HepG2 (cell line): ENCODE data around the gene FXYD1. TPM values are rescaled to one million over a fixed set of nuclear protein-coding genes. Genes with fewer than 3 reads are reported as not detected.
A peak's percentile ranks its signal among the peaks of the same experiment; 100 is the strongest.
"Not testable (repeated sequence)": the region's sequence is repeated elsewhere in the genome, so short reads cannot be mapped to it uniquely, and the experiment has no call there.

Experiments used
- AKAP8 ChIP-seq: sonication (generic); formaldehyde crosslinking; IDR thresholded peaks from 2 replicates; pipeline ENCODE4 v1.5.1; 2020; ENCODE audit warnings: mild to moderate bottlenecking, missing genetic modification reagents
- CREM ChIP-seq, 2 experiments: sonication (generic) in 1 of 2; formaldehyde crosslinking in 1 of 2; IDR thresholded peaks; 2 replicates each; pipeline versions ENCODE4 v1.4.0 to v1.6.1; 2016 to 2020; ENCODE audit warnings: antibody characterized with exemption in 1 of 2, mild to moderate bottlenecking in 1 of 2, missing genetic modification reagents in 1 of 2
- ELF3 ChIP-seq: IDR thresholded peaks from 2 replicates; pipeline ENCODE4 v1.6.1; 2016; ENCODE audit warnings: missing genetic modification reagents, missing compliant biosample characterization
- ESRRA ChIP-seq: sonication (generic); formaldehyde crosslinking; IDR thresholded peaks from 2 replicates; pipeline ENCODE4 v1.5.1; 2020; ENCODE audit warnings: mild to moderate bottlenecking, low read depth, missing genetic modification reagents
- KLF12 ChIP-seq: sonication (generic); formaldehyde crosslinking; IDR thresholded peaks from 2 replicates; pipeline ENCODE4 v1.4.0; 2020; ENCODE audit warnings: missing genetic modification reagents, borderline replicate concordance
- NR2F6 ChIP-seq, 2 experiments: IDR thresholded peaks; 2 replicates each; pipeline ENCODE4 v1.6.1; 2016; ENCODE audit warnings: antibody characterized with exemption in 1 of 2, mild to moderate bottlenecking in 1 of 2
- PPARG ChIP-seq: conservative IDR thresholded peaks from 2 replicates; pipeline ENCODE4 v1.6.1; 2016; ENCODE audit warnings: missing biosample characterization, missing genetic modification reagents
- RBFOX2 ChIP-seq: fragments of 200-400 bp; formaldehyde crosslinking; IDR thresholded peaks from 2 replicates; pipeline ENCODE4 v1.6.1; 2017; ENCODE audit warnings: low read depth, mild to moderate bottlenecking, low read length
- SAP130 ChIP-seq: IDR thresholded peaks from 2 replicates; pipeline ENCODE4 v1.6.1; 2016; ENCODE audit warnings: low read depth
- SOX6 ChIP-seq, 2 experiments: fragments of 450-650 bp in 1 of 2; sonication (generic) in 1 of 2; formaldehyde crosslinking in 1 of 2; IDR thresholded peaks; 2 replicates each; pipeline versions ENCODE4 v1.4.0 to v1.6.1; 2017 to 2020; ENCODE audit warnings: antibody characterized with exemption in 1 of 2, mild to moderate bottlenecking in 1 of 2, missing genetic modification reagents in 1 of 2
- WIZ ChIP-seq: sonication (generic); formaldehyde crosslinking; IDR thresholded peaks from 2 replicates; pipeline ENCODE4 v1.5.1; 2020; ENCODE audit warnings: mild to moderate bottlenecking, missing genetic modification reagents
- YEATS4 ChIP-seq: sonication (generic); formaldehyde crosslinking; IDR thresholded peaks from 2 replicates; pipeline ENCODE4 v1.4.0; 2020; ENCODE audit warnings: missing genetic modification reagents, borderline replicate concordance
- ZFP36L1 ChIP-seq: sonication (generic); formaldehyde crosslinking; IDR thresholded peaks from 2 replicates; pipeline ENCODE4 v1.8.0; 2022; ENCODE audit warnings: mild to moderate bottlenecking, missing genetic modification reagents, moderate library complexity
- ZNF136 ChIP-seq: sonication (generic); formaldehyde crosslinking; IDR thresholded peaks from 2 replicates; pipeline ENCODE4 v1.8.1; 2022; ENCODE audit warnings: low read depth, mild to moderate bottlenecking, moderate library complexity, missing genetic modification reagents
- polyA plus RNA-seq, 8 experiments: library from polyadenylated mRNA; depleted of rRNA in 3 of 8; stranded (reverse) in 7 of 8; unstranded in 1 of 8; fragments of >200 nt; fragmentation: Illumina TruSeq in 4 of 8; extraction: Trizol in 4 of 8; gene quantifications; 2 replicates each; pipeline versions ENCODE4 v1.2.1 to v1.2.3, GENCODE V29; 2011 to 2016; ENCODE audit warnings: low read depth in 4 of 8, missing spikeins in 1 of 8, mixed read lengths in 1 of 8; ENCODE audit not compliant: insufficient read depth in 1 of 8
- total RNA-seq, 5 experiments: library from RNA; depleted of rRNA; stranded (reverse); fragments of >200 nt; fragmentation: Illumina TruSeq; extraction: Trizol; gene quantifications; 2 replicates each; pipeline ENCODE4 v1.2.3, GENCODE V29; 2016; ENCODE audit warnings: low read depth in 1 of 5
- TF ChIP-seq, protein P1 (sequence below): IDR thresholded peaks from 2 replicates; pipeline ENCODE4 v1.6.1; 2016
- TF ChIP-seq, protein P2 (sequence below): IDR thresholded peaks from 2 replicates; pipeline ENCODE4 v1.6.1; 2016; ENCODE audit warnings: low read depth, borderline replicate concordance
- TF ChIP-seq, protein P3 (sequence below): sonication (generic); formaldehyde crosslinking; IDR thresholded peaks from 2 replicates; pipeline ENCODE4 v1.4.0; 2020; ENCODE audit warnings: missing genetic modification reagents
- TF ChIP-seq, protein P4 (sequence below): sonication (generic); formaldehyde crosslinking; conservative IDR thresholded peaks from 2 replicates; pipeline ENCODE4 v1.4.0; 2020; ENCODE audit warnings: mild to moderate bottlenecking, missing genetic modification reagents, moderate library complexity
- TF ChIP-seq, protein P5 (sequence below): sonication (generic); IDR thresholded peaks from 2 replicates; pipeline ENCODE4 v1.6.1; 2016; ENCODE audit warnings: low read depth, borderline replicate concordance
- TF ChIP-seq, protein P6 (sequence below): IDR thresholded peaks from 2 replicates; pipeline ENCODE4 v1.6.1; 2016

FXYD1 gene
- total and polyA plus RNA-seq, 2 of the 13 experiments (the other 11 are each of a cell fraction or from before 2014, with no cell fraction given) = 31.2 TPM; not detected in 1

DNA sequence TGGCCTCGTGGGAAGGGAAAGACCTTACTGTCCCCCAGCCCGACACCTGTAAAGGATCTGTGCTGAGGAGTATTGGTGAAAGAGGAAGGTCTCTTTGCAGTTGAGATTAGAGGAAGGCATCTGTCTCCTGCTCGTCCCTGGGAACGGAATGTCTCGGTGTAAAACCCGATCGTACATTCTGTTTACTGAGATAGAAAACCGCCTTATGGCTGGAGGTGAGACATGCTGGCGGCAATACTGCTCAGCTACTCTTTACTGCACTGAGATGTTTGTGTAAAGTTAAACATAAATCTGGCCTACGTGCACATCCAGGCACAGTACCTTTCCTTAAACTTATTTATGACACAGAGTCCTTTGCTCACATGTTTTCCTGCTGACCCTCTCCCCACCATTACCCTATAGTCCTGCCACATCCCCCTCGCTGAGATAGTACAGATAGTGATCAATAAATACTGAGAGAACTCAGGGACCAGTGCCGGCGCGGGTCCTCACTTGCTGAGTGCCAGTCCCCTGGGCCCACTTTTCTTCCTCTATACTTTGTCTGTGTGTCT is 8.8 kb upstream of the FXYD1 start (continued):
- not testable (repeated sequence) for TF ChIP-seq NR2F6 (IDR thresholded peaks at IDR 0.05); SOX6 (IDR thresholded peaks at IDR 0.05); CREM (CRISPR knock-in tag; IDR thresholded peaks at IDR 0.05)
- TF ChIP-seq NR2F6 (CRISPR knock-in tag; IDR thresholded peaks at IDR 0.05) (peak; percentile 72; the same call in 1 of the 2 replicates), YEATS4 (CRISPR knock-in tag) (peak; percentile 57; the same call in 1 of the 2 replicates), WIZ (0 out of 2 replicates have a peak, but pooled peaks have one; percentile 42), ESRRA (0 out of 2 replicates have a peak, but pooled peaks have one; percentile 30), SAP130 (CRISPR knock-in tag) (peak; percentile 75), ZNF136 (CRISPR knock-in tag) (0 out of 2 replicates have a peak, but pooled peaks have one; percentile 70), PPARG (CRISPR knock-in tag) (peak; percentile 49; the same call in 1 of the 2 replicates), SOX6 (CRISPR knock-in tag; IDR thresholded peaks at IDR 0.05) (peak; percentile 51), ZFP36L1 (CRISPR knock-in tag) (0 out of 2 replicates have a peak, but pooled peaks have one; percentile 13), AKAP8 (peak; percentile 62; the same call in 1 of the 2 replicates), RBFOX2 (peak; percentile 49; the same call in 1 of the 2 replicates), ELF3 (CRISPR knock-in tag) (peak; percentile 86), KLF12 (CRISPR knock-in tag) (0 out of 2 replicates have a peak, but pooled peaks have one; percentile 4), CREM (IDR thresholded peaks at IDR 0.05) (peak; percentile 47; the same call in 1 of the 2 replicates)
- TF ChIP-seq, protein P1, sequence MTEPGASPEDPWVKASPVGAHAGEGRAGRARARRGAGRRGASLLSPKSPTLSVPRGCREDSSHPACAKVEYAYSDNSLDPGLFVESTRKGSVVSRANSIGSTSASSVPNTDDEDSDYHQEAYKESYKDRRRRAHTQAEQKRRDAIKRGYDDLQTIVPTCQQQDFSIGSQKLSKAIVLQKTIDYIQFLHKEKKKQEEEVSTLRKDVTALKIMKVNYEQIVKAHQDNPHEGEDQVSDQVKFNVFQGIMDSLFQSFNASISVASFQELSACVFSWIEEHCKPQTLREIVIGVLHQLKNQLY (CRISPR knock-in tag) = peak; percentile 65
- TF ChIP-seq, protein P2, sequence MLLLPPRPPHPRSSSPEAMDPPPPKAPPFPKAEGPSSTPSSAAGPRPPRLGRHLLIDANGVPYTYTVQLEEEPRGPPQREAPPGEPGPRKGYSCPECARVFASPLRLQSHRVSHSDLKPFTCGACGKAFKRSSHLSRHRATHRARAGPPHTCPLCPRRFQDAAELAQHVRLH (CRISPR knock-in tag) = peak; percentile 49; the same call in 1 of the 2 replicates
- TF ChIP-seq, protein P3, sequence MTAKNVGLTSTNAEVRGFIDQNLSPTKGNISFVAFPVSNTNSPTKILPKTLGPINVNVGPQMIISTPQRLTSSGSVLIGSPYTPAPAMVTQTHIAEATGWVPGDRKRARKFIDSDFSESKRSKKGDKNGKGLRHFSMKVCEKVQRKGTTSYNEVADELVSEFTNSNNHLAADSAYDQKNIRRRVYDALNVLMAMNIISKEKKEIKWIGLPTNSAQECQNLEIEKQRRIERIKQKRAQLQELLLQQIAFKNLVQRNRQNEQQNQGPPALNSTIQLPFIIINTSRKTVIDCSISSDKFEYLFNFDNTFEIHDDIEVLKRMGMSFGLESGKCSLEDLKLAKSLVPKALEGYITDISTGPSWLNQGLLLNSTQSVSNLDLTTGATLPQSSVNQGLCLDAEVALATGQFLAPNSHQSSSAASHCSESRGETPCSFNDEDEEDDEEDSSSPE (CRISPR knock-in tag) = peak; percentile 66
- TF ChIP-seq, protein P4, sequence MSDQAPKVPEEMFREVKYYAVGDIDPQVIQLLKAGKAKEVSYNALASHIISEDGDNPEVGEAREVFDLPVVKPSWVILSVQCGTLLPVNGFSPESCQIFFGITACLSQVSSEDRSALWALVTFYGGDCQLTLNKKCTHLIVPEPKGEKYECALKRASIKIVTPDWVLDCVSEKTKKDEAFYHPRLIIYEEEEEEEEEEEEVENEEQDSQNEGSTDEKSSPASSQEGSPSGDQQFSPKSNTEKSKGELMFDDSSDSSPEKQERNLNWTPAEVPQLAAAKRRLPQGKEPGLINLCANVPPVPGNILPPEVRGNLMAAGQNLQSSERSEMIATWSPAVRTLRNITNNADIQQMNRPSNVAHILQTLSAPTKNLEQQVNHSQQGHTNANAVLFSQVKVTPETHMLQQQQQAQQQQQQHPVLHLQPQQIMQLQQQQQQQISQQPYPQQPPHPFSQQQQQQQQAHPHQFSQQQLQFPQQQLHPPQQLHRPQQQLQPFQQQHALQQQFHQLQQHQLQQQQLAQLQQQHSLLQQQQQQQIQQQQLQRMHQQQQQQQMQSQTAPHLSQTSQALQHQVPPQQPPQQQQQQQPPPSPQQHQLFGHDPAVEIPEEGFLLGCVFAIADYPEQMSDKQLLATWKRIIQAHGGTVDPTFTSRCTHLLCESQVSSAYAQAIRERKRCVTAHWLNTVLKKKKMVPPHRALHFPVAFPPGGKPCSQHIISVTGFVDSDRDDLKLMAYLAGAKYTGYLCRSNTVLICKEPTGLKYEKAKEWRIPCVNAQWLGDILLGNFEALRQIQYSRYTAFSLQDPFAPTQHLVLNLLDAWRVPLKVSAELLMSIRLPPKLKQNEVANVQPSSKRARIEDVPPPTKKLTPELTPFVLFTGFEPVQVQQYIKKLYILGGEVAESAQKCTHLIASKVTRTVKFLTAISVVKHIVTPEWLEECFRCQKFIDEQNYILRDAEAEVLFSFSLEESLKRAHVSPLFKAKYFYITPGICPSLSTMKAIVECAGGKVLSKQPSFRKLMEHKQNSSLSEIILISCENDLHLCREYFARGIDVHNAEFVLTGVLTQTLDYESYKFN = peak; percentile 94
- TF ChIP-seq, protein P5, sequence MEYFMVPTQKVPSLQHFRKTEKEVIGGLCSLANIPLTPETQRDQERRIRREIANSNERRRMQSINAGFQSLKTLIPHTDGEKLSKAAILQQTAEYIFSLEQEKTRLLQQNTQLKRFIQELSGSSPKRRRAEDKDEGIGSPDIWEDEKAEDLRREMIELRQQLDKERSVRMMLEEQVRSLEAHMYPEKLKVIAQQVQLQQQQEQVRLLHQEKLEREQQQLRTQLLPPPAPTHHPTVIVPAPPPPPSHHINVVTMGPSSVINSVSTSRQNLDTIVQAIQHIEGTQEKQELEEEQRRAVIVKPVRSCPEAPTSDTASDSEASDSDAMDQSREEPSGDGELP = peak; percentile 14; the same call in 1 of the 2 replicates
- TF ChIP-seq, protein P6, sequence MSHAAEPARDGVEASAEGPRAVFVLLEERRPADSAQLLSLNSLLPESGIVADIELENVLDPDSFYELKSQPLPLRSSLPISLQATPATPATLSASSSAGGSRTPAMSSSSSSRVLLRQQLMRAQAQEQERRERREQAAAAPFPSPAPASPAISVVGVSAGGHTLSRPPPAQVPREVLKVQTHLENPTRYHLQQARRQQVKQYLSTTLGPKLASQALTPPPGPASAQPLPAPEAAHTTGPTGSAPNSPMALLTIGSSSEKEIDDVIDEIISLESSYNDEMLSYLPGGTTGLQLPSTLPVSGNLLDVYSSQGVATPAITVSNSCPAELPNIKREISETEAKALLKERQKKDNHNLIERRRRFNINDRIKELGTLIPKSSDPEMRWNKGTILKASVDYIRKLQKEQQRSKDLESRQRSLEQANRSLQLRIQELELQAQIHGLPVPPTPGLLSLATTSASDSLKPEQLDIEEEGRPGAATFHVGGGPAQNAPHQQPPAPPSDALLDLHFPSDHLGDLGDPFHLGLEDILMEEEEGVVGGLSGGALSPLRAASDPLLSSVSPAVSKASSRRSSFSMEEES = peak; percentile 82; the same call in 1 of the 2 replicates
